ENCODE results near the gene MED14.
A peak's percentile ranks its signal among the peaks of the same experiment; 100 is the strongest.

Gene MED14

DNA sequence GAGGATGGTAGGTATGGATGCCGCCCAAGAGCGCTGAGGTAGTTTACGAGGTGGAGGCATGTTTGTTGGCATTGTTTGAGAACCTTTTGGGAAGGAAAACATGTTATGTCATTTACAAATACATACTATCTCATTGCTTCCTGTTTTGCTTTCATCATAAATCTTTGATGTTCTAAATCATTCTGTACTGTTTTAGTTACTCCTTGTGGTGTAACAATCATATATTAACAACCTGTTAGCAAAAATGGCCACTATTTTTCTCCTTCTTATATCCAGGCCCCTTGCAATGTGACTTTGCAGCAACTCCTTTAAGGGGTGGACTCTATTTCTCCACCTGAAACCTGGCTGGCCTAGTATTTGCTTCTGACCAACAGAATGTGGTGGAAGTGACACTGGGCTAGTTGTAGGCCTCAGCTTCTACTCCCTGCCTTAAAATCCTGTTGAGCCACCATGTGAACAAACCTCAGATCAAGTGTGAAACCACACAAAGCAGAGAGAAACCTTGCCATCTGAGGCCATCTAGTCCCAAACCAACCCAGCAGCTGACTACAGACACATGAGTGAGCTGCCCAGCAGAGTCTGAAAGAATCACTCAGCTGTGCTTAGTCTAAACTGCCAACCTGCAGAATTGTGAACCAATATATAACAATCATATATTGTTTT, 72.1 kb downstream of the MED14 start:
- DNase-seq = no peak

DNA sequence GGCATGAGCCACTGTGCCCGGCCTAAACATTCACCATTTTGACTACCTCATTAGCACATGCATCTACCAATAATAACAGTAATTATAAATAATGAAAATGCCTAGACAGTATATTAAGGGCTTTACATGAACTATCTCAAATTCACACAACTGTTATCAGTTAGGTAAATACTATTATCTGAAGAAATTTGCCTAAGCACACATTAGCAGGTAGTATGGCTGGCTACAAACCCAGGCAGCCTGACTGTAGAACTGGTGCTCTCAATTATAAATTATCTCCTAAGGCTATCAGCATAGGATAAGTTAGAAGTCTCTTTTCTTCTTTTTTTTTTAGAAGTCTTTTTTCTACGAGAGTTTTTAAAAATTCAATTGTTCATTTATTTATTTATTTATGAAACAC, 73.9 kb downstream of the MED14 start:
- no peak for DNase-seq

DNA sequence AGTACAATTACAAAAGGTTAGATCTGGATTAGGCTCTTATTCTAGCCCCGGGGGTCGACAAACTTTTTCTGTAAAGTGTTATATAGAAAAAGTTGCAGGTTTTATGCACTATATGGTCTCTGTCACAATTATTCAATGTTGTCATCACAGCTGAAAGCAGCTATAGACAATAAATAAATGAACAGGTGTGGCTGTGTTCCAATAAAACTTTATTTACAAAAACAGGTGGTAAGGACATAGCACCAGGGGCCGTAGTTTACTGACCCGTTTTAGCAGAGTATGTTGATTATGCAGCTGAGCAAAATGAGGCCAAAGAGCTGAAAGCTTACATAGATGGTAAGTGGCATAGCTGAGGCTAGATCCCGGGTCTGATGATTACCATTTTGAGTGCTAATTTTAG, 75.0 kb downstream of the MED14 start:
- DNase-seq = no peak

DNA sequence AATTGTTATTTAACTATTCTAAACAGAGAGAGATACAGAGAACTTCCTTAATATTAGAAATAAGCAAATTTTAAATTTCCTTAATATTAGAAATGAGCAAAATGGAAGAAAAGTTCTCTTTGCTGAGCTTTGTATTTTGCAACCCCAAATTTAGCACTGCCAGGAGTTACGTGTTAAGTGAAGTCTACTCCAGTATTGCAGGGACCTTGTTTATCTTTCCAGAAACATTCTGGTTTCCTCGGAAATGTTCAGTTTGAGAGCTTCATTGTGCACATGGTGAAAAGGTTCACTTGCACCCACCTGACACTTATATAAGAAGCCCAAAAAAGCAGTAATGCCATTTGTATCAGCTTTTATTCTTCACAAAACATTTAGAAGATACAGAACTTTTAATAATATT, 81.8 kb downstream of the MED14 start:
- DNase-seq = no peak

DNA sequence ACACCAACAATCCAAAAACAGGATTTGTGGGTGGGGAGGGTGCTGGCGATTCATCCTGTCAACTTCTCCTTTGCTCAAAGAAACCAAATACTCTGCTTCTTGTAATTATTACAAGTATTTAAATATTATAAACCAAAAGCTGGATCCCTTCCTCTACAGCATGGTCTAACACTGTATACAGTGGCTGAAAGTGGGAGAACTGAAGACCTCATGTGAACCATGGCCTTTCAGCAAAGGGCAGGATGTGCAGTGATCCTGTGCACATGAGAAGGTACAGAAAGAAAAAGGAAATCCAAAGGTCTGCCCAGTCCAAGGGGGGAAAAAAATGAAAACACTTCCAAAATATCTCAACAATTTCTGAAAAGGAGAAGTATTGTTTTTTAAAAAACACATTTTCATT, 82.7 kb downstream of the MED14 start:
- DNase-seq = no peak

DNA sequence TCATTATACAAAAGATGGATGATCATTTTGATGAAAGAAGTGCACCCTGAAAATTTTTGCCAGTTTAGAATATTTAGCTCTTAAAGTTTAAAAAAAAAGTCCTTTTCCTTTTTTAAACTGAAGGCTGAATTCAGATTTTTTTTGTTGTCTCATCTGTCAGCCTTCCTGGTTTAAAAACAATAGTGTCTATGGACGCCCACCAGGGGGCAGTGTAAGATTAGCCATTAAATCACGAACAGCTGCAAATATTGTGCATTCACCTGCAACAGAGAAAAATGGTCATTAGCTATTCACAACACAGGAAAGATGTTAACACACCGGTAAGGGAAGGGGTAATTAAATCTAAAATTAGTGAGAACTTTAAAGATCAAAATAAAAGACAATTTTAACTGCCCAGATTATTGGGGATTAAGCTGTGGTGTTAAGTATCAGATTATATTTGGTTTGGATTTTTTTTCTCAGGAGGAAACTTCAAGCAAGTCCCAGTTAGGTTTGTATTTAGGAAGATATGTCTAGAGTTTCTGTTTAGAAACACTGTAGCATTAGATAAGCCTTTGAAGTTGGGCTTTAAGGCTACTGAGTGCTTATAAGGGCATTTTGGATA, 83.6 kb downstream of the MED14 start:
- peak; percentile 79 for DNase-seq

DNA sequence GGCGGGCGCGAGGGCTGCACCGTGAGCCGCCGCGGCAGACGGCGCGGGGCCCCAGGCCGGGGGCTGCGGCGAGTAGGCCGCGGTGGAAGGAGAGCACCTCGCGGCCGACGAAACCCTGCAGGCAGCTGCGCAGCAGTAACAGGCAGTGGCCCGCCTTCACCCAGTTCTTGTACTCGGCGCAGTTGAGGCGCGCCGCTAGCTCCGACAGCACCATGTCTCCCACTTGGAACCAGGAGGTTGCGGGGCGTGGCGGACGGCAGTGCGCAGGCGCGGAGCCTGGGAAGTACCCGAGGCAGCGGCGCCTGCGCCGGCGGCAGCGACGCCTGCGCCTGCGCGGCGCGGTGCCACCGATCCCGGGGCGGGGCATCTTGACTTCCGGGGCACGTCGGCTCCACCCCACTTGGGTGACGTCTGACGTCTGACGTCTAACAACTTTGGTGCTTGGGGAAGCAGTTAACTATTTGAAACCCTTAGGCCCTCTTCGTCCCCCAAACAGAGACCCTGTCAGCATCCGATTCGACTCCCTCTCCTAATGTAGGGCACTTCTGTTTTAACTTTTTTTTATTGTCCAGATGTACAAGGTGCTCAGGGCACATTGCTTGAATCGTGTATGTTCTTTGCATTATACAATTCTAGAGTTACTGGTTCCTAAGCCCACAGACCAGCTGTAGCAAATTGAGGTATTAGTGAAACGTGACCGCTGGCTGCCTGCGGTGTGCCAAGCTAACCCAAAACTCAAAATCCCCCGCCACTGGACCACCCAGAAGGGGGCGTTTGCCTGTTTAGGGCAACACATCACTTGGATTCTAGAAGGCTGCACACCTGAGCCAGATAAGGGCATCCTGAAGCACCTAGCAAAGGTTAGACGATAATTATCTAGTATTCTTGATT, 87.8 kb downstream of the MED14 start, which contains the start of gene CXorf38:
Gene CXorf38, minus strand, starts transcription at position 255 of the 891 bp plus-strand sequence. Its CDS starts 41 bp downstream, at position 214.
- DNase-seq = peak; percentile 93

DNA sequence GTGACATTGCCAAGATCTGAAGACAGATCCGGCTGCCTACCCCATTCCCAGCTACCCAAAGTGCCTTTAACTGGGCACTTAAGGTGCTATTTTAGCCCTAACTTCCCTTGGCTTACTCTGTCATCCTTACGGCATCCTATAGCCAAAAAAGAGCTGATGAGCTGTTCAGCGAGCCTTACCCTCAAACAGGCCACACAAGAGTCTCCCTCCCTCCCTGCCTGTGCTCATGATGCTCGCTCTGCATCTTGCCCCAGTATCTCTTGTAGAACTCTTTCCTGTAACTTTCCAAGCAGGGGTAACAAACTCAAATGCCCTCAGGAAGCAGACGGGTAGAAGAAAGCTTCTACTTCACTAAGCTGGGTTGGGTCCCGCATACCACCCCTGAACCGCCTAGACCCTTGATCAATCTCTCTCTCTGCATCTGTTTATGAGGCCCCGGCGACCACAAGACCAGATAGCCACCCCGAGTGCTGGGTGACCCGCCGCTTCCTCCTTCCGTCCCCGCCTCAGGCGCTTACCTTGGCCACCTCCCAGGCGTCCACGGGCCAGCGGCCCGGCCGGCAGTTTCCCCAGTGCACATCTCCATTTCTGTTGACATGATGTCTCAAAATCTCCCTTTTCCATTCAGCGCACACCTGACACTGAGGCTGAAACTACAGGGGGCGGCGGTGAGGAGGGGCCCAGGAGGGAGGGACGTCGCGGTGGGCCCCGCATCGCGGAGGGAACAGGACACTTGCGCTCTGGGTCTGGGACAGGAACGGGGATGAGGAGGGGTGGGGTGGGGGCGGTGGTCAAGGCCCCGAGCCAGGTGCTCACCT, 88.6 kb downstream of the MED14 start:
- peak; percentile 69 for DNase-seq

DNA sequence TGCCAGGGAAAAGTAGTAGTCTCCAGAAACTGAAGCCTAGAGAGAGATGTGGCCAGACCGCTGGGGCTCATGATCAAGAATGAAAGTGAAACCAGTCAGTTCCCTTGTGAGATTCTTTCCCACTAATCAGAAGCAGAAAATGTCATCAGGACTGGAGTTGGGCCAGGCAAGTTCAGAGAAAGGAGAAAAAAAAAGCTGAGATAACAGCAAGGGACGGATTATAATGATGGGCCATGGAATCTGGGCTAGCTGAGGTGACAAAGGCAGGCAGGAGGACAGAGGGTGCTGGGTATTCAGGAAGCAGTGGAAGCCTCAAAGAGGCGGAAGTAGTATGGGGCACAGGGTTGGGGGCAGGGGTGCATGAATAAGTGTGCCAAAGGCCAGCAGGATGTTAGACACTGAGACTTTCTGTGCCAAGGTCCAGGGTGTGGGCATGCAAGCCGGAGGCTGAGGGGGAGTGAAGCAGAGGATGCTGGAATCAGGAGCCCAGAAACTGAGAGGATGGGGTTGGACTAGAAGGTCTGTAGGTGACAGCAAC, 90.5 kb downstream of the MED14 start:
- peak; percentile 74 for DNase-seq

DNA sequence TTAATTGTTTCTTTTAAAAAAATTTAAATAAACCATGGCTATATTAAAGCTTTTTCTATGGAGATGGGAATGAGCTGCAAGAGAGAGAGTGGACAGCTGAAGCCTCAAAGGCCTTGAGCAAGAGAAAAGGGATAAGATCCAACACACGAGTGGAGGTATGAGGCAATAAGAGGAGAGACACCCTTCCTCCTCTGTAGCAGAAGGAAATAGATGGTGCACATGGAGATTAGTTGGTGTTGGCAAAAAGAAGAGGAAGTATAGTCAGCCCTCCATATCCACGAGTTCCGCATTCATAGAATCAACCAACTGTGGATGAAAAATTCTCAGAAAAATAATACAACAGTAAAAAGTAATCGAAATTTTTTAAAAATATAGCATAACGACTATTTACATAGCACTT, 91.2 kb downstream of the MED14 start:
- DNase-seq = peak; percentile 84

DNA sequence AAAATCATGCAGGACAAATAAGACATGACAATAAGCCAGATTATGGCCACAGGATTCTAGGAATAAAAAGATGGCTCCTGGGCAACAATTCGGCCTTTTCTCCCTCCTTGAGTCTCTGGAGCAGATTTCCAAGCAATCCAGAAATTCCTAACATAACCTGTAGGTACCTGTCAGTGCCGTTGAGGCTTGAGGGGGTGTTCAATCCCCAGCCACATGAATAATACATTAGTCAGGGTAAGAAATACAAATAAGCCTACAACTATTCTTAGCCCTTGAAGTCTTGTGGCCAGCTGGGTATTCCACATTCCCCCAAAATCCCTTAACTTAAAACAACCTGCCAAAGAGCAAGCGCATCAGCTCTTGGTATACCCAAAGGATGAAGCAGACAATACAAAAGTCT, 97.7 kb downstream of the MED14 start:
- DNase-seq = no peak

DNA sequence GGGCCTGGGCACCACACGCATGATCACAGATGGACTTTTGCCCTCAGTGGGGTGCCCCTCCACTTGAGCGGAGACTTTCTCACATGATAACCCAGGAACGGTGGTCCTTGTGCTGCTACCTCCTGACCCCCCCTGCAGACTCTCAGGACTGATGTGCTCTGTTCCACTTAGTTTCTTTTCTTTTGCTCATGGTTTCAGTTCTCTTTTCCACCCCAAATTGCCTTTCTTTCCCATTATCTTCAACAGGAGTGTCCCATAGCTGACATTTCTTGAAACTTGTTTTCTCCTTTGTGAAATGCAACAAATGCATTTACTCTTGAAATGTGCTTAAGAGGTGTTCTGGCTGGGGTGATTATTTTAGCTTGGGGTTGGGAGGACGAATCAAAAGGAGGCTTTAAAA, 103.1 kb downstream of the MED14 start:
- DNase-seq = no peak

DNA sequence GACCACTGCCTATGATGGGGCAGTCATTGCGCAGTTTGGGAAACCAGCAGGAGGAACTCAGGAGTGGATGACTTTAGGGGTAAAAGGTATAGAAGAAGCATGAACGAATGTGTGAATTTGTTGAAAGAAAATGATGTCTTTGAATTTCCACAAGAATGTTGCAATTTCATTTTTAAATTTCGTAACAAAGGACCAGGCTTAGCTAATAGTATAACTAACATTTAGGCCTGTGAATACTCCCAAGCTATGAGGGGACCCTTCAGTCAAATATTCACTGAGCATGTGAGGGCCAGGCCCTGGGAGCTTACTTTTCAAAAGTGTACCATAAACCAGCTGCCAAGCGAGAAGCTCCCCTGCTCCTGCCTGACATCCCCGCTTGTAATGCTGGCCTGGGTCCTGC, 106.8 kb downstream of the MED14 start:
- peak; percentile 26 for DNase-seq

DNA sequence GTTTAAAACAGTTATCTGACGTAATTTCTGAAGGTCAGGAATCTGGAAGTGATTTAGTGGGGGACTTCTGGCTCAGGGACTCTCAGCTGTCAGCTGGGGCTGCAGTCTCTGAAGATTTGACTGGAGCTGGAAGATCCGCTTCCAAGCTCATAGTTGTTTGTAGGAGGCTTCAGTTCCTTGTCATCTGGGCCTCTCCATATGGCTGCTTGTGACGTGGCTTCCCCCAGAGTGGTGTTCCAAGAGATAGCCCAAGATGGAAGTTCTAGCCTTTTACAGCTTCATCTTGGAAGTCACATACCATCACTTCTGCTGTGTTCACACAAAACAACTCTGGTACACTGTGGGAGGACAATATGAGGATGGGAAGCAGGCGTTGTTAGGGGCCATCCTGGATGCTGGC, 110.0 kb downstream of the MED14 start:
- DNase-seq = no peak

DNA sequence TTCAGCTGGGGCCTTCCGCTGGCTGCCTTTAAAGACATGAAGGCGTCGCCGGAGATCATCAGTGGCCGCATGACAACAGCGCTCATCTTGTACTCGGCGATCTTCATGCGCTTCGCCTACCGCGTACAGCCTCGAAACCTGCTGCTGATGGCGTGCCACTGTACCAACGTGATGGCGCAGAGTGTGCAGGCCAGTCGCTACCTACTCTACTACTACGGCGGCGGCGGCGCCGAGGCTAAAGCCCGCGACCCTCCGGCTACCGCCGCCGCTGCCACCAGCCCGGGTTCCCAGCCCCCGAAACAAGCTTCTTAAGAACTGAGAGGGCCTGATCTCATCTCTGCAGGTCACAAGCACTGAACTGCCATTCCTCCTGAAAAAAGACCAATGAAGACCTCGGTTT, 111.7 kb downstream of the MED14 start:
- no peak for DNase-seq

DNA sequence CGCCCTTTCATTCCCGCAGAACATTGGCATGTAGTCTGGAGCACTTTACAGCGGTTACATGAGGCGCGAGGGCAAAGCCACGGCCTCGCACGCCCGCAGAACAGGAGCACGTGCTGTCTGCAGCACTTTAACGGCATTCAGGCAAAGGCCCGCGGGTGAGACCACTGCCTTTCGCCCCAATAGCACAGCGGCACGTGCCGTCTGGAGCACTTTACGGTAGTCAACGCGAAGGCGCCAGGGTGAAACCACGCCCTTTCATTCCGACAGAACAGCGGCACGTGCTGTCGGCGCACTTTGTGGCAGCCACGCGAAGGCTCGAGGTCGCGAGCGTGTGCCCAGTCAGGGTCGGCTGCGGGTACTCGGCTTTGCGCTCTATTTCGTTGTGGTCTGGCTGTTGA, 112.2 kb downstream of the MED14 start, which contains the start of gene MPC1L:
Gene MPC1L, plus strand, starts transcription at position 290 of the 398 bp plus-strand sequence. CDS start 138 bp downstream, outside the sequence.
- no peak for DNase-seq

DNA sequence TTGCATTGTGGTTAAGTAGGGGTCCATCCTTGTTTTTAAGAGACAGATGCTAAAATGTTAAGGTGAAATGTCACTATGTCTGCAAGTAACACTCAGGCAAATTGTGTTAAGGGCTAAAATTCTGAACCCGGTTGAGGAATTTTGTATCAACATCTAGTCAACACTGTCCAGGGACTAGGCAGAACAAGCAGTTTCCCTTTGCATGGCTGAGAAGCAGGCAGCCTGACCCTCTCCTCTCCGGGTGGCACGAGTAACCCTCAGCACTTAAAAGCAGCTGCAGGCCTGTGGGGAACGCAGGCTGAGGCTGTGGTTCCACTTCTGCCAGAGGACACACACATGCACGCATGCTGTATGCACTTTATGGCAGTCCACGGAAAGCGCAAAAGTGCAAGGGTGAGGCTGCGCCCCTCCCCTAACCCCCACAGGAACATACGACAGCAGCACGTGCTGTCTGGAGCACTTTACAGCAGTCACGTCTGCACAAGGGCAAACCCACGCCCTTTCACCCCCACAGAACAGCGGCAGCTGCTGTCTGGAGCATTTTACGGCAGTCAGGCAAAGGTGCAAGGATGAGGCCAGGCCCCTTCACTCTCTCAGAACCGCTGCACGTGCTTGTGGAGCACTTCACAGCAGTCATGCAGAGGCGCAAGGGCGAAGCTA, 112.7 kb downstream of the MED14 start:
- DNase-seq = no peak

DNA sequence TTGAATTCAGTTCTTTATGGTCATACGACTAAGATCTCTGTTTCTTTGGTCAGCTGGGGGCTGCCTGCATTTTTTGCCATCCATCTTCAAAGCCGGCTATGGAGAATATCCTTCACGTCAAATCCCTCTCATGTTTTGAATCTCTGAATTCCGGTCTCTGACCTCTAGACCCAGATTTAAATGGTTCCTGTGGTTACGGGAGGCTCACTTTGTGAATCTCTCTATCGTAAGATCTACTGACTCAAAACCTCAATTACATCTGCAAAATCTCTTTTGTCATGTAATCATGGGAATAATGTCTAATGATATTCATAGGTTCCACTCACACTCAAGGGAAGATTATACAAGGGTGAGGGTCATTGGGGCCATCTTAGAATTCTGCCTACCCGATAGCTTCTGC, 117.8 kb downstream of the MED14 start:
- DNase-seq = no peak

DNA sequence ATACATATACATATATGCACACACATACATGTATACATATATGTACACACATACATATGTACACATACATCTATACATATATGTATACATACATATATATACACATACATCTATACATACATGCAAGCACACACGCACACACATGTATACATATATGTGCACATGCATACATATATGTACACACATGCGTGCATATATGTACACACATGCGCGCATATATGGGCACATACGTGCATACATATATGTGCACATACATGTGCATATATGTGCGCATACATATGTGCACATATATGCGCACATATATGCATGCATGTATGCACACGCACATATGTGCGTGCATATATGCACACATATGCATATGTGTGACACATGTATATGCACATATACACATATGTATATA, 119.4 kb downstream of the MED14 start:
- DNase-seq = no peak

DNA sequence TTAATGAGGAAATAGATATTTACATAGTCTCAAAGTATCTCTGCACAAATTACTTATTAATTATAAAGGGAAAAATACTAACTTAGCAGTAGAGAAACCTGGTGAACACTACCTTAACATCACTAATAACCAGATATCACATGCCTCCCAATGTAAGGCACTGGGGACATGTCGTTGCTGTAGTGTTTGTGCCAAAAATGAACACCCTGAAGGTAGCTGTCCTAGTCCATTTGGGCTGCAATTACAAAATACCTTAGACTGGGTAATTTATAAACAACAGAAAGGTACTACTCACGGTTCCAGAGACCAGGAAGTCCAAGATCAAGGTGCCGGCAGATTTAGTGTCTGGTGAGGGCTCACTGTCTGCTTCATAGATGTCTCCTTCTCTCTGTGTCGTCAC, 122.8 kb downstream of the MED14 start:
- DNase-seq = no peak

DNA sequence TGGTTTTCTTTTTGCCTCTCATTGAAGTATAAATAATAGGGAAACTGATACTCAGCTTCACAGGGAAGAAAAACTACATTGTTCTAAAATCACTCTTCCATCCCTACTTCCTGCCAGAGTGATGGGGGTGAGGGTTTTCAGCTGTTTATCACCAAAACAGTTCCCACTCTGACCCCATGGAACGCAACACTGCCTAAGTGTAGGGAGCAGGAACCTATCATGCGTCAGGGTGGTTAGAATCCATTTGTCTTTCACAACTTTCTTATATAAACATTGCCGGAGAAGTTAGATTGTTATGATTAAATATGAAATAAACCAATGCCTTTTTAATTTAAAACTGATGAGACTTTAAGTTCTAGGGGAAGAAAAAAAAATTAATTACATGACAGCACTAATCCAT, 128.0 kb downstream of the MED14 start:
- no peak for DNase-seq

DNA sequence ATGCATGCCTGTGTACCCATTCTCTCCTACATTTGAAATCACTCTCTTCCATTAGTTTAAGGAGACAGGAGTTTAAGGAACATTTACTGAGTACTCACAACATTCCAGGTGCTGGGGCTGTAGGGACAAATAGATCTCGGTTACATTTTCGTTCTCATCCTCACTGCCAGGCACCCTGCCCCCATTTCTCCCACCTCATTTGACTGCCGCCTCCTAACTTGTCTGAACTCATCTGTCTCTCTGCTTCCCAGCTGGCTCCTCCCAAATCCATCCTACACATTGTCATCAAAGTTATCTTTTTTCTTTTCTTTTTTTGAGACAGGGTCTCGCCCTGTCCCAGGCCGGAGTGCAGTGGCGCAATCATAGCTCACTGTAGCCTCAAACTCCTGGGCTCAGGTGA, 131.9 kb downstream of the MED14 start:
- no peak for DNase-seq
